ENCODE data around the gene CLN6. TPM values are rescaled to one million over a fixed set of nuclear protein-coding genes. Genes with fewer than 3 reads are reported as not detected.

Gene CLN6
- total RNA-seq, 4 donors from 2014 or later, result 15.6 to 40.1 (median 21.3) TPM

- TF ChIP-seq CTCF (IDR thresholded peaks at IDR 0.05), result no peak
- DNase-seq (ENCODE audit: low spot score) (no peak), ATAC-seq (ENCODE audit: low FRiP score) (no peak)
Observed at GRCh38 chr15:68265081-68265480, 35.6 kb upstream of the CLN6 start.

- no peak for ATAC-seq (ENCODE audit: low FRiP score)
- no peak for TF ChIP-seq CTCF (IDR thresholded peaks at IDR 0.05)
- DNase-seq (ENCODE audit: low spot score), result no peak
Observed at GRCh38 chr15:68264282-68264681, 34.8 kb upstream of the CLN6 start.

GRCh38 chr15:68262514-68263356 is 33.2 kb upstream of the CLN6 start:
- DNase-seq (ENCODE audit: low spot score) (no peak), ATAC-seq (ENCODE audit: low FRiP score) (no peak)
- TF ChIP-seq CTCF (IDR thresholded peaks at IDR 0.05), result no peak

- ATAC-seq (ENCODE audit: low FRiP score) (no peak), DNase-seq (ENCODE audit: low spot score) (no peak)
- no peak for TF ChIP-seq CTCF (IDR thresholded peaks at IDR 0.05)
Observed at GRCh38 chr15:68261980-68262379, 32.5 kb upstream of the CLN6 start.

GRCh38 chr15:68261241-68261640 is 31.7 kb upstream of the CLN6 start:
- DNase-seq (ENCODE audit: low spot score), result no peak
- TF ChIP-seq CTCF (IDR thresholded peaks at IDR 0.05), result no peak
- ATAC-seq (ENCODE audit: low FRiP score), result no peak

- TF ChIP-seq CTCF (IDR thresholded peaks at IDR 0.05), result no peak
- DNase-seq (ENCODE audit: low spot score) (no peak), ATAC-seq (ENCODE audit: low FRiP score) (no peak)
Observed at GRCh38 chr15:68259883-68260282, 30.4 kb upstream of the CLN6 start.

- no peak for TF ChIP-seq CTCF (IDR thresholded peaks at IDR 0.05)
- DNase-seq (ENCODE audit: low spot score) (no peak), ATAC-seq (ENCODE audit: low FRiP score) (no peak)
Observed at GRCh38 chr15:68258692-68259091, 29.2 kb upstream of the CLN6 start.

All from omental fat pad (tissue), 4 donors.